Breast epithelium (tissue), 4 donors: Measurements from ENCODE around the gene MSN. TPM values are rescaled to one million over a fixed set of nuclear protein-coding genes. Genes with fewer than 3 reads are reported as not detected.
"Not testable (repeated sequence)": the region's sequence is repeated elsewhere in the genome, so short reads cannot be mapped to it uniquely, and the experiment has no call there.

Experiments
- DNase-seq, 2 donors: peaks; one replicate each; pipeline ENCODE4 v3.0.0-alpha.2; 2019; ENCODE audit warnings: low spot score in 2 of 2
- H3K27ac ChIP-seq, 2 donors: fragments of 200-600 bp; sonication (generic) in 1 of 2; one replicate each; pipeline ENCODE4 v1.5.1; 2016 to 2019; ENCODE audit warnings: mild to moderate bottlenecking in 1 of 2
- H3K27me3 ChIP-seq, 2 donors: fragments of 200-600 bp; sonication (generic) in 1 of 2; one replicate each; pipeline versions ENCODE4 v1.5.1 to v1.6.0; 2017 to 2019; ENCODE audit warnings: control low read depth in 1 of 2, mild to moderate bottlenecking in 1 of 2
- H3K36me3 ChIP-seq: fragments of 200-600 bp; one replicate; pipeline ENCODE4 v1.5.1; 2019
- H3K4me1 ChIP-seq, 2 donors: fragments of 200-600 bp; sonication (generic); one replicate each; pipeline ENCODE4 v1.5.1; 2016 to 2019; ENCODE audit warnings: control low read depth in 1 of 2
- H3K4me3 ChIP-seq, 3 donors: fragments of 200-600 bp; sonication (generic); 1 replicate in 2 of 3; 2 replicates in 1 of 3; pipeline ENCODE4 v1.5.1; 2016 to 2019; ENCODE audit warnings: mild to moderate bottlenecking in 3 of 3, moderate library complexity in 2 of 3
- H3K9me3 ChIP-seq, 2 donors: fragments of 200-600 bp; sonication (generic) in 1 of 2; one replicate each; pipeline ENCODE4 v1.5.1; 2016 to 2019; ENCODE audit warnings: control low read depth in 1 of 2
- CTCF ChIP-seq, 3 donors: fragments of 450-650 bp; IDR thresholded peaks; one replicate each; pipeline ENCODE4 v1.5.1; 2016 to 2017; ENCODE audit warnings: antibody characterized with exemption in 3 of 3, mild to moderate bottlenecking in 3 of 3, moderate library complexity in 3 of 3
- POLR2A ChIP-seq: fragments of 450-650 bp; IDR thresholded peaks from one replicate; pipeline ENCODE4 v1.6.1; 2016; ENCODE audit warnings: antibody characterized with exemption, mild to moderate bottlenecking, moderate library complexity
- POLR2AphosphoS5 ChIP-seq, 3 donors: sonication (generic); formaldehyde crosslinking; IDR thresholded peaks; one replicate each; pipeline ENCODE4 v1.6.1; 2017; ENCODE audit warnings: antibody characterized with exemption in 3 of 3
- intact Hi-C: fragments of 100-400 bp; cut with DNase I; formaldehyde crosslinking; loops from one replicate; pipeline ENCODE4 v1.15.1; 2023; ENCODE audit warnings: low total_unique reads
- total RNA-seq, 3 donors: library from RNA; depleted of rRNA; stranded (reverse); fragments of >200 nt; gene quantifications; one replicate each; pipeline ENCODE4 v1.1.0, GENCODE V29; 2016

MSN gene
- total RNA-seq, 3 donors from 2014 or later, result 132 to 190 (median 182) TPM

- DNase-seq, result no peak
- Histone ChIP-seq H3K4me3 (no peak overlapping the region), H3K4me1 (no peaks in the 10 kb centered on the region), H3K9me3 (peaks cover 3 to 6% of the 10 kb centered on the region in 2 donors), H3K36me3 (no peaks in the 10 kb centered on the region), H3K27ac (no peak overlapping the region), H3K27me3 (peaks cover 0 to 10% of the 10 kb centered on the region in 2 donors)
- TF ChIP-seq POLR2A, result no peak
- no peak for TF ChIP-seq CTCF (IDR thresholded peaks at IDR 0.05)
- no peak for TF ChIP-seq POLR2AphosphoS5 (IDR thresholded peaks at IDR 0.05)
- intact Hi-C loops, result no loop called here
Measured at GRCh38 chrX:65755786-65756185, 88.3 kb downstream of the MSN start.

GRCh38 chrX:65757943-65758342 lies 90.5 kb downstream of the MSN start:
- Histone ChIP-seq H3K36me3 (no peaks in the 10 kb centered on the region), H3K27ac (no peak overlapping the region), H3K4me3 (no peak overlapping the region), H3K9me3 (peaks cover 4 to 13% of the 10 kb centered on the region in 2 donors), H3K27me3 (no peaks in the 10 kb centered on the region), H3K4me1 (no peaks in the 10 kb centered on the region)
- no peak for DNase-seq
- TF ChIP-seq POLR2A (no peak), CTCF (IDR thresholded peaks at IDR 0.05) (no peak), POLR2AphosphoS5 (IDR thresholded peaks at IDR 0.05) (no peak)
- intact Hi-C loops, result no loop called here

GRCh38 chrX:65758505-65758904 lies 91.1 kb downstream of the MSN start:
- Histone ChIP-seq H3K9me3 (peaks cover 4 to 13% of the 10 kb centered on the region in 2 donors), H3K4me3 (no peak overlapping the region), H3K27ac (no peak overlapping the region), H3K4me1 (no peaks in the 10 kb centered on the region), H3K36me3 (no peaks in the 10 kb centered on the region), H3K27me3 (no peaks in the 10 kb centered on the region)
- intact Hi-C loops, result no loop called here
- TF ChIP-seq POLR2A, result no peak
- TF ChIP-seq POLR2AphosphoS5 (IDR thresholded peaks at IDR 0.05), result no peak
- TF ChIP-seq CTCF (IDR thresholded peaks at IDR 0.05), result no peak
- DNase-seq, result no peak

GRCh38 chrX:65759525-65759924 lies 92.1 kb downstream of the MSN start:
- H3K27me3 ChIP-seq, H3K36me3 ChIP-seq, H3K4me3 ChIP-seq, H3K27ac ChIP-seq, intact Hi-C loops, DNase-seq, H3K4me1 ChIP-seq: not testable (repeated sequence)
- peaks cover 4 to 13% of the 10 kb centered on the region in 2 donors for H3K9me3 ChIP-seq

GRCh38 chrX:65769564-65770292 lies 102.3 kb downstream of the MSN start:
- Histone ChIP-seq H3K4me1 (no peaks in the 10 kb centered on the region), H3K4me3 (no peak overlapping the region), H3K9me3 (no peaks in the 10 kb centered on the region), H3K27ac (no peak overlapping the region), H3K36me3 (no peaks in the 10 kb centered on the region), H3K27me3 (no peaks in the 10 kb centered on the region)
- intact Hi-C loops, result no loop called here
- TF ChIP-seq CTCF (IDR thresholded peaks at IDR 0.05) (no peak), POLR2AphosphoS5 (IDR thresholded peaks at IDR 0.05) (no peak), POLR2A (no peak)
- DNase-seq, result no peak
